Endothelial cell of umbilical vein (primary cell): ENCODE data around the gene ANKRD31. TPM values are rescaled to one million over a fixed set of nuclear protein-coding genes. Genes with fewer than 3 reads are reported as not detected.

ENCODE experiments used
- BruUV-seq: library from RNA; stranded (reverse); fragments of 400-500 nt; replicated peaks from 2 replicates; lab custom pipeline; 2021; lab: Mats Ljungman, UMichigan
- CTCF ChIA-PET: fragments of 300-600, 350-600 bp; sonication (Branson Sonifier 250); formaldehyde crosslinking; loops from one replicate; lab custom pipeline; 2021; ENCODE audit warnings: antibody characterized with exemption, inconsistent platforms; lab: Charles Lee
- POLR2A ChIA-PET: fragments of 300-600, 350-600 bp; sonication (Branson Sonifier 250); formaldehyde crosslinking; loops from one replicate; lab custom pipeline; 2021; ENCODE audit warnings: antibody characterized with exemption, inconsistent platforms; lab: Charles Lee
- DNase-seq: peaks from one replicate; pipeline ENCODE4 v3.0.0-alpha.2; 2011; ENCODE audit warnings: low read depth, low spot score
- FAIRE-seq: peaks from 2 replicates; lab custom pipeline; 2011; peaks lifted over from hg19 to GRCh38; lab: Jason Lieb, UNC
- H2AFZ ChIP-seq: 2 replicates; pipeline ENCODE4 v1.6.0; 2012; ENCODE audit warnings: low read depth, low read length, control low read depth, inconsistent platforms
- H3K27ac ChIP-seq: 2 replicates; pipeline ENCODE4 v1.5.1; 2011; ENCODE audit warnings: low read depth, mild to moderate bottlenecking, control low read depth, low read length, moderate library complexity; ENCODE audit not compliant: insufficient read depth
- H3K27me3 ChIP-seq, 2 experiments: 2 replicates each; pipeline versions ENCODE4 v1.6.0 to v1.6.1; 2011; ENCODE audit warnings: low read length in 2 of 2, mixed read lengths in 1 of 2; ENCODE audit not compliant: control insufficient read depth in 2 of 2, insufficient read depth in 2 of 2
- H3K36me3 ChIP-seq, 2 experiments: 2 replicates in 1 of 2; 3 replicates in 1 of 2; pipeline ENCODE4 v1.5.1; 2011; ENCODE audit warnings: low read length in 2 of 2, mild to moderate bottlenecking in 1 of 2, moderate library complexity in 1 of 2; ENCODE audit not compliant: control insufficient read depth in 2 of 2, insufficient read depth in 2 of 2; ENCODE audit errors: extremely low read depth in 1 of 2
- H3K4me1 ChIP-seq: 3 replicates; pipeline ENCODE4 v1.5.1; 2011; ENCODE audit warnings: mild to moderate bottlenecking, low read length; ENCODE audit not compliant: control insufficient read depth, insufficient read depth; ENCODE audit errors: extremely low read depth
- H3K4me2 ChIP-seq: 2 replicates; pipeline ENCODE4 v1.6.1; 2011; ENCODE audit warnings: low read length, control low read depth, mixed read lengths; ENCODE audit not compliant: insufficient read depth
- H3K4me3 ChIP-seq, 3 experiments: fragments of 200-600 bp in 1 of 3; sonication (generic), shearing (Covaris generic) in 1 of 3; replicated peaks in 1 of 3; 2 replicates each; pipeline ENCODE4 v1.5.1; 2011 to 2016; ENCODE audit warnings: control low read depth in 3 of 3, low read length in 3 of 3, mild to moderate bottlenecking in 2 of 3, inconsistent platforms in 1 of 3, low read depth in 1 of 3, moderate library complexity in 1 of 3; ENCODE audit not compliant: insufficient read depth in 1 of 3
- H3K79me2 ChIP-seq: 2 replicates; pipeline ENCODE4 v1.6.0; 2012; ENCODE audit warnings: low read length, inconsistent platforms; ENCODE audit not compliant: control insufficient read depth, insufficient read depth
- H3K9ac ChIP-seq: replicated peaks from 2 replicates; pipeline ENCODE3; 2011; ENCODE audit warnings: low read length, control low read depth; ENCODE audit not compliant: insufficient read depth; ENCODE audit errors: extremely low read depth
- H3K9me1 ChIP-seq: replicated peaks from 3 replicates; pipeline ENCODE4 v1.6.0; 2011; ENCODE audit warnings: mild to moderate bottlenecking, low read length; ENCODE audit not compliant: control insufficient read depth, insufficient read depth; ENCODE audit errors: extremely low read depth
- H3K9me3 ChIP-seq: replicated peaks from 2 replicates; pipeline ENCODE4 v1.5.1; 2012; ENCODE audit warnings: low read length, inconsistent platforms; ENCODE audit not compliant: control insufficient read depth, insufficient read depth
- H4K20me1 ChIP-seq: replicated peaks from 2 replicates; pipeline ENCODE3; 2011; ENCODE audit warnings: mild to moderate bottlenecking, low read length; ENCODE audit not compliant: control insufficient read depth, insufficient read depth; ENCODE audit errors: extremely low read depth
- EZH2 ChIP-seq: IDR thresholded peaks from 2 replicates; pipeline ENCODE4 v1.6.1; 2012; ENCODE audit warnings: borderline replicate concordance, low read depth, mild to moderate bottlenecking, moderate library complexity, low read length, inconsistent platforms; ENCODE audit not compliant: severe bottlenecking
- FOS ChIP-seq: IDR thresholded peaks from 2 replicates; pipeline ENCODE4 v1.6.1; 2011; ENCODE audit warnings: mild to moderate bottlenecking, low read length, moderate library complexity, borderline replicate concordance; ENCODE audit not compliant: insufficient read depth
- GATA2 ChIP-seq: IDR thresholded peaks from 2 replicates; pipeline ENCODE4 v1.7.0; 2011; ENCODE audit warnings: low read depth, mild to moderate bottlenecking, moderate library complexity, mixed read lengths, low read length; ENCODE audit not compliant: insufficient read length, insufficient read depth
- JUN ChIP-seq: IDR thresholded peaks from 2 replicates; pipeline ENCODE4 v1.6.1; 2011; ENCODE audit warnings: borderline replicate concordance, low read depth; ENCODE audit not compliant: insufficient read length, insufficient read depth
- MYC ChIP-seq: IDR thresholded peaks from one replicate; pipeline ENCODE4 v1.6.1; 2011; ENCODE audit warnings: mild to moderate bottlenecking, low read depth, low read length
- POLR2A ChIP-seq: IDR thresholded peaks from 2 replicates; pipeline ENCODE4 v1.6.1; 2012; ENCODE audit warnings: low read depth, mild to moderate bottlenecking, control low read depth, low read length
- POLR2AphosphoS5 ChIP-seq: IDR thresholded peaks from 2 replicates; pipeline ENCODE4 v1.6.1; 2012; ENCODE audit warnings: low read depth, mild to moderate bottlenecking, control low read depth, low read length, moderate library complexity; ENCODE audit not compliant: insufficient read depth
- dilution Hi-C: fragments of 300-500 bp; cut with MboI; formaldehyde crosslinking; loops from one replicate; pipeline ENCODE4 v1.15.0; 2019; ENCODE audit warnings: low sequenced_read_pairs; ENCODE audit not compliant: extremely low pct_ligation_motif_present
- intact Hi-C: fragments of 100-400 bp; cut with micrococcal nuclease; formaldehyde crosslinking; loops from one replicate; pipeline ENCODE4 v1.10.0; 2022
- polyA plus RNA-seq, 4 experiments: library from polyadenylated mRNA; depleted of rRNA in 3 of 4; stranded (reverse) in 3 of 4; unstranded in 1 of 4; fragments of >200 nt; gene quantifications; 2 replicates each; pipeline versions ENCODE4 v1.2.1 to v1.2.3, GENCODE V29; 2011 to 2012; ENCODE audit warnings: missing spikeins in 1 of 4
- total RNA-seq: library from RNA; stranded (reverse); gene quantifications from 2 replicates; pipeline ENCODE4 v1.2.3, GENCODE V29; 2021
- TF ChIP-seq, protein P1 (sequence below), 2 donors: IDR thresholded peaks; 1 replicate in 1 of 2; 2 replicates in 1 of 2; pipeline ENCODE4 v1.5.1; 2011; ENCODE audit warnings: low read length in 2 of 2, mild to moderate bottlenecking in 2 of 2, moderate library complexity in 2 of 2, control low read depth in 1 of 2, inconsistent platforms in 1 of 2, low read depth in 1 of 2; ENCODE audit not compliant: insufficient read depth in 1 of 2; ENCODE audit errors: extremely low read depth in 1 of 2
- TF ChIP-seq, protein P2 (sequence below): IDR thresholded peaks from 2 replicates; pipeline ENCODE4 v1.6.1; 2011; ENCODE audit not compliant: insufficient read depth, insufficient read length

ANKRD31 gene
- total and polyA plus RNA-seq, 2 donors (not counting 3 experiments of a cell fraction or from before 2014, with no cell fraction given) = not detected

DNA sequence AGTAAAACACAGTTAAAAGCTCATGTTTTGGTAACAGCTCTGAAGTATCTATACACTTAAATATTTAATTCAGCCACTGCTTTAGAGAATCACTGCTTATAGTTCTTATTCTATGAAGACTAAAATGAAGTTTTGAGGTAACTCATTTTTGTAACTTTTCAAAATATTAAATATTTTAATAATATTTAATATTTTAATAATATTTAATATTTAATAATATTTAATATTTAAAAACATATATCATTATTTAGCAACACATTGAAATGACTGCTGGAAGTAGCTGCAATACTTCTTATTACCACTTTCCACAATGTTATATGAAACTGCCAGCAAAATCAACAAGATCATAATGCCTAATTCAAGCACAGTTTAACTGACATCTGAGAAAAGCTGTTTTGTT lies 165.6 kb downstream of the ANKRD31 start:
- no peaks in the 10 kb centered on the region for H3K4me1 ChIP-seq
- TF ChIP-seq JUN (no peak), POLR2A (no peak), GATA2 (no peak), POLR2AphosphoS5 (no peak), MYC (no peak), EZH2 (no peak), FOS (no peak)
- TF ChIP-seq, protein P1, sequence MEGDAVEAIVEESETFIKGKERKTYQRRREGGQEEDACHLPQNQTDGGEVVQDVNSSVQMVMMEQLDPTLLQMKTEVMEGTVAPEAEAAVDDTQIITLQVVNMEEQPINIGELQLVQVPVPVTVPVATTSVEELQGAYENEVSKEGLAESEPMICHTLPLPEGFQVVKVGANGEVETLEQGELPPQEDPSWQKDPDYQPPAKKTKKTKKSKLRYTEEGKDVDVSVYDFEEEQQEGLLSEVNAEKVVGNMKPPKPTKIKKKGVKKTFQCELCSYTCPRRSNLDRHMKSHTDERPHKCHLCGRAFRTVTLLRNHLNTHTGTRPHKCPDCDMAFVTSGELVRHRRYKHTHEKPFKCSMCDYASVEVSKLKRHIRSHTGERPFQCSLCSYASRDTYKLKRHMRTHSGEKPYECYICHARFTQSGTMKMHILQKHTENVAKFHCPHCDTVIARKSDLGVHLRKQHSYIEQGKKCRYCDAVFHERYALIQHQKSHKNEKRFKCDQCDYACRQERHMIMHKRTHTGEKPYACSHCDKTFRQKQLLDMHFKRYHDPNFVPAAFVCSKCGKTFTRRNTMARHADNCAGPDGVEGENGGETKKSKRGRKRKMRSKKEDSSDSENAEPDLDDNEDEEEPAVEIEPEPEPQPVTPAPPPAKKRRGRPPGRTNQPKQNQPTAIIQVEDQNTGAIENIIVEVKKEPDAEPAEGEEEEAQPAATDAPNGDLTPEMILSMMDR (IDR thresholded peaks at IDR 0.05; ENCODE audit: extremely low read depth in 1 of 2, insufficient read depth in 1 of 2, low read depth in 1 of 2, low read length in 2 of 2) = no peak
- TF ChIP-seq, protein P2, sequence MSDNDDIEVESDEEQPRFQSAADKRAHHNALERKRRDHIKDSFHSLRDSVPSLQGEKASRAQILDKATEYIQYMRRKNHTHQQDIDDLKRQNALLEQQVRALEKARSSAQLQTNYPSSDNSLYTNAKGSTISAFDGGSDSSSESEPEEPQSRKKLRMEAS = no peak
- CTCF ChIA-PET = interaction anchor here (0.7 to 1.5 kb wide), 2 partner anchors 10 to 59 kb away, joined by 3 read pairs; no protein-coding TSS in a partner anchor
- no peaks in the 10 kb centered on the region for H3K9me1 ChIP-seq
- no peaks in the 10 kb centered on the region for H3K79me2 ChIP-seq
- no peak overlapping the region for H3K27ac ChIP-seq
- dilution Hi-C loops (no loop called here), intact Hi-C loops (no loop called here)
- DNase-seq = no peak
- H3K4me2 ChIP-seq = no peak overlapping the region
- H3K27me3 ChIP-seq = peaks cover 0 to 2% of the 10 kb centered on the region in 2 experiments
- no TSS peak for BruUV-seq
- H3K36me3 ChIP-seq = no peaks in the 10 kb centered on the region
- no peaks in the 10 kb centered on the region for H4K20me1 ChIP-seq
- no peaks in the 10 kb centered on the region for H3K9me3 ChIP-seq
- POLR2A ChIA-PET = no interaction called here
- H2AFZ ChIP-seq = no peak overlapping the region
- FAIRE-seq = no peak
- H3K9ac ChIP-seq = no peak overlapping the region
- H3K4me3 ChIP-seq = no peak overlapping the region
